GM06990 (cell line): ENCODE results near the gene CAB39L.
"Not testable (repeated sequence)": the region's sequence is repeated elsewhere in the genome, so short reads cannot be mapped to it uniquely, and the experiment has no call there.

Experiments used
- DNase-seq: peaks from one replicate; pipeline ENCODE4 v3.0.0-alpha.2; 2011; ENCODE audit not compliant: insufficient read length; ENCODE audit errors: extremely low read depth
- H3K27me3 ChIP-seq: replicated peaks from 2 replicates; pipeline ENCODE4 v1.6.0; 2011; ENCODE audit warnings: low read length; ENCODE audit not compliant: control insufficient read depth, insufficient read depth
- H3K36me3 ChIP-seq: 2 replicates; pipeline ENCODE4 v1.5.1; 2011; ENCODE audit warnings: low read length; ENCODE audit not compliant: control insufficient read depth, insufficient read depth
- H3K4me3 ChIP-seq: replicated peaks from 2 replicates; pipeline ENCODE4 v1.5.1; 2011; ENCODE audit warnings: low read depth, mild to moderate bottlenecking, control low read depth, low read length
- CTCF ChIP-seq: IDR thresholded peaks from 2 replicates; pipeline ENCODE4 v1.5.1; 2011; ENCODE audit warnings: low read length, control low read depth, mild to moderate bottlenecking, inconsistent platforms; ENCODE audit not compliant: insufficient read depth, poor library complexity, severe bottlenecking

The CAB39L gene

GRCh38 chr13:49300276-49300675 is 143.6 kb downstream of the CAB39L start:
- no peaks in the 10 kb centered on the region for H3K27me3 ChIP-seq
- no peak for DNase-seq
- H3K4me3 ChIP-seq: no peak overlapping the region
- no peaks in the 10 kb centered on the region for H3K36me3 ChIP-seq
- no peak for TF ChIP-seq CTCF

- Histone ChIP-seq H3K27me3 (no peaks in the 10 kb centered on the region), H3K4me3 (no peak overlapping the region), H3K36me3 (no peaks in the 10 kb centered on the region)
- no peak for DNase-seq
- no peak for TF ChIP-seq CTCF
Observed at GRCh38 chr13:49298903-49299605, 144.8 kb downstream of the CAB39L start.

- H3K36me3 ChIP-seq: no peaks in the 10 kb centered on the region
- no peak for DNase-seq
- H3K27me3 ChIP-seq: no peaks in the 10 kb centered on the region
- H3K4me3 ChIP-seq: no peak overlapping the region
- TF ChIP-seq CTCF: no peak
Observed at GRCh38 chr13:49298416-49298815, 145.4 kb downstream of the CAB39L start.

GRCh38 chr13:49297338-49297737 is 146.5 kb downstream of the CAB39L start:
- Histone ChIP-seq H3K4me3 (no peak overlapping the region), H3K36me3 (no peaks in the 10 kb centered on the region), H3K27me3 (no peaks in the 10 kb centered on the region)
- no peak for TF ChIP-seq CTCF
- DNase-seq: no peak

- no peak for TF ChIP-seq CTCF
- no peak for DNase-seq
- H3K36me3 ChIP-seq: no peaks in the 10 kb centered on the region
- no peaks in the 10 kb centered on the region for H3K27me3 ChIP-seq
- no peak overlapping the region for H3K4me3 ChIP-seq
Observed at GRCh38 chr13:49296659-49297058, 147.2 kb downstream of the CAB39L start.

- Histone ChIP-seq H3K27me3 (no peaks in the 10 kb centered on the region), H3K36me3 (no peaks in the 10 kb centered on the region), H3K4me3 (no peak overlapping the region)
- DNase-seq: no peak
- TF ChIP-seq CTCF: no peak
Observed at GRCh38 chr13:49295244-49295643, 148.6 kb downstream of the CAB39L start.

- H3K36me3 ChIP-seq, H3K4me3 ChIP-seq, DNase-seq, H3K27me3 ChIP-seq: not testable (repeated sequence)
Observed at GRCh38 chr13:49294723-49295122, 149.1 kb downstream of the CAB39L start.
